Progenitor cell of endocrine pancreas (in vitro differentiated cells): ENCODE measurements around the gene EZH1. TPM values are rescaled to one million over a fixed set of nuclear protein-coding genes. Genes with fewer than 3 reads are reported as not detected.

Experiments
- DNase-seq: peaks from one replicate; pipeline ENCODE4 v3.0.0; 2021; ENCODE audit warnings: low spot score; ENCODE audit not compliant: unreplicated experiment
- H3K27ac Mint-ChIP-seq: 2 replicates; pipeline ENCODE4 v1.8.0; 2021; ENCODE audit warnings: mild to moderate bottlenecking, moderate library complexity, mixed read lengths
- H3K27me3 Mint-ChIP-seq: 2 replicates; pipeline ENCODE4 v1.8.0; 2021; ENCODE audit warnings: mixed read lengths
- H3K36me3 Mint-ChIP-seq: 2 replicates; pipeline ENCODE4 v1.8.0; 2022; ENCODE audit warnings: mixed read lengths; ENCODE audit not compliant: insufficient read depth
- H3K4me1 Mint-ChIP-seq: 2 replicates; pipeline ENCODE4 v1.8.0; 2021; ENCODE audit warnings: low read depth, mixed read lengths
- H3K4me3 Mint-ChIP-seq: 2 replicates; pipeline ENCODE4 v1.8.0; 2021; ENCODE audit warnings: low read depth, mild to moderate bottlenecking, moderate library complexity, mixed read lengths
- H3K9me3 Mint-ChIP-seq: 2 replicates; pipeline ENCODE4 v1.8.0; 2021; ENCODE audit warnings: low read depth, mixed read lengths
- CTCF ChIP-seq: fragments of 200-600 bp; sonication (generic); IDR thresholded peaks from one replicate; pipeline ENCODE4 v1.5.0; 2021; ENCODE audit warnings: antibody characterized with exemption, mild to moderate bottlenecking; ENCODE audit not compliant: unreplicated experiment
- total RNA-seq: library from RNA; stranded (reverse); gene quantifications from 2 replicates; pipeline ENCODE4 v1.2.1, GENCODE V29; 2021

The EZH1 gene
- total RNA-seq, 1 donor from 2014 or later: 31.9 TPM

- H3K27me3 Mint-ChIP-seq: no peaks in the 10 kb centered on the region
- no peak overlapping the region for H3K27ac Mint-ChIP-seq
- H3K9me3 Mint-ChIP-seq: no peaks in the 10 kb centered on the region
- H3K36me3 Mint-ChIP-seq: peaks cover 20% of the 10 kb centered on the region
- H3K4me1 Mint-ChIP-seq: no peaks in the 10 kb centered on the region
- no peak for TF ChIP-seq CTCF
- DNase-seq: no peak
- H3K4me3 Mint-ChIP-seq: no peak overlapping the region
Measured at GRCh38 chr17:42709561-42709960, 35.3 kb downstream of the EZH1 start.

- no peaks in the 10 kb centered on the region for H3K27me3 Mint-ChIP-seq
- H3K36me3 Mint-ChIP-seq: peaks cover 24% of the 10 kb centered on the region
- no peak for DNase-seq
- H3K27ac Mint-ChIP-seq: no peak overlapping the region
- no peak overlapping the region for H3K4me3 Mint-ChIP-seq
- no peak for TF ChIP-seq CTCF
- no peaks in the 10 kb centered on the region for H3K9me3 Mint-ChIP-seq
- H3K4me1 Mint-ChIP-seq: no peaks in the 10 kb centered on the region
Measured at GRCh38 chr17:42708588-42708987, 36.3 kb downstream of the EZH1 start.

GRCh38 chr17:42706732-42707131, 38.1 kb downstream of the EZH1 start:
- DNase-seq: no peak
- Mint-ChIP-seq H3K27ac (no peak overlapping the region), H3K27me3 (no peaks in the 10 kb centered on the region), H3K4me3 (no peak overlapping the region), H3K36me3 (peaks cover 19% of the 10 kb centered on the region), H3K4me1 (no peaks in the 10 kb centered on the region), H3K9me3 (no peaks in the 10 kb centered on the region)
- no peak for TF ChIP-seq CTCF

GRCh38 chr17:42704837-42705494, 39.9 kb downstream of the EZH1 start:
- no peaks in the 10 kb centered on the region for H3K4me1 Mint-ChIP-seq
- H3K27me3 Mint-ChIP-seq: no peaks in the 10 kb centered on the region
- H3K36me3 Mint-ChIP-seq: peaks cover 19% of the 10 kb centered on the region
- DNase-seq: no peak
- H3K4me3 Mint-ChIP-seq: no peak overlapping the region
- TF ChIP-seq CTCF: no peak
- no peaks in the 10 kb centered on the region for H3K9me3 Mint-ChIP-seq
- H3K27ac Mint-ChIP-seq: no peak overlapping the region

GRCh38 chr17:42704490-42704836, 40.4 kb downstream of the EZH1 start:
- no peak overlapping the region for H3K27ac Mint-ChIP-seq

More at GRCh38 chr17:42704490-42704836, 40.4 kb downstream of the EZH1 start:
- Mint-ChIP-seq H3K36me3 (peaks cover 19% of the 10 kb centered on the region), H3K4me1 (no peaks in the 10 kb centered on the region), H3K4me3 (no peak overlapping the region), H3K27me3 (no peaks in the 10 kb centered on the region), H3K9me3 (no peaks in the 10 kb centered on the region)
- DNase-seq: no peak
- TF ChIP-seq CTCF: no peak
